ENCODE results near the gene OBP2B. TPM values are rescaled to one million over a fixed set of nuclear protein-coding genes. Genes with fewer than 3 reads are reported as not detected.
"Not testable (repeated sequence)": the region's sequence is repeated elsewhere in the genome, so short reads cannot be mapped to it uniquely, and the experiment has no call there.

The OBP2B gene
- total RNA-seq, 1 donor from 2014 or later = not detected

- TF ChIP-seq POLR2AphosphoS5 (IDR thresholded peaks at IDR 0.05; ENCODE audit: insufficient read depth in 1 of 2, low read depth in 1 of 2) (no peak), POLR2A (IDR thresholded peaks at IDR 0.05) (no peak), CTCF (IDR thresholded peaks at IDR 0.05) (no peak)
- H3K9me3 ChIP-seq = no peaks in the 10 kb centered on the region
- H3K4me1 ChIP-seq = no peaks in the 10 kb centered on the region
- H3K27me3 ChIP-seq = no peaks in the 10 kb centered on the region
- no peak overlapping the region for H3K27ac ChIP-seq
- H3K4me3 ChIP-seq = no peak overlapping the region
- intact Hi-C loops (cut with DNase I) = no loop called here
- peak; percentile 56 to 67 for DNase-seq (ENCODE audit: extremely low spot score in 2 of 2)
- no peaks in the 10 kb centered on the region for H3K36me3 ChIP-seq
Measured at GRCh38 chr9:133224762-133225161, 15.7 kb upstream of the OBP2B start.

GRCh38 chr9:133223159-133223756 is 14.2 kb upstream of the OBP2B start:
- H3K9me3 ChIP-seq; H3K27me3 ChIP-seq; H3K4me3 ChIP-seq; H3K36me3 ChIP-seq; H3K27ac ChIP-seq; intact Hi-C loops (cut with DNase I); H3K4me1 ChIP-seq: not testable (repeated sequence)
- peak in 1 of 2 donors; percentile 64 for DNase-seq (ENCODE audit: extremely low spot score in 2 of 2)

GRCh38 chr9:133221994-133222393 is 12.9 kb upstream of the OBP2B start:
- H3K27me3 ChIP-seq; H3K4me3 ChIP-seq; H3K4me1 ChIP-seq; H3K36me3 ChIP-seq; H3K9me3 ChIP-seq; intact Hi-C loops (cut with DNase I); H3K27ac ChIP-seq: not testable (repeated sequence)
- peak in 1 of 2 donors; percentile 37 for DNase-seq (ENCODE audit: extremely low spot score in 2 of 2)

- Histone ChIP-seq H3K27ac (no peak overlapping the region), H3K4me1 (no peaks in the 10 kb centered on the region), H3K9me3 (no peaks in the 10 kb centered on the region), H3K36me3 (no peaks in the 10 kb centered on the region), H3K4me3 (no peak overlapping the region), H3K27me3 (no peaks in the 10 kb centered on the region)
- intact Hi-C loops (cut with DNase I) = no loop called here
- DNase-seq (ENCODE audit: extremely low spot score in 2 of 2) = peak in 1 of 2 donors; percentile 58
- no peak for TF ChIP-seq POLR2A (IDR thresholded peaks at IDR 0.05)
Measured at GRCh38 chr9:133221177-133221809, 12.2 kb upstream of the OBP2B start.

GRCh38 chr9:133218049-133218975 is 9.3 kb upstream of the OBP2B start:
- peak; percentile 13 to 87 for DNase-seq (ENCODE audit: extremely low spot score in 2 of 2)
- H3K27me3 ChIP-seq; H3K27ac ChIP-seq; H3K4me3 ChIP-seq; H3K4me1 ChIP-seq; H3K9me3 ChIP-seq; intact Hi-C loops (cut with DNase I); H3K36me3 ChIP-seq: not testable (repeated sequence)

- H3K27me3 ChIP-seq; H3K9me3 ChIP-seq; H3K36me3 ChIP-seq; H3K4me3 ChIP-seq; H3K27ac ChIP-seq; intact Hi-C loops (cut with DNase I); H3K4me1 ChIP-seq: not testable (repeated sequence)
- DNase-seq (ENCODE audit: extremely low spot score in 2 of 2) = peak in 1 of 2 donors; percentile 54
Measured at GRCh38 chr9:133217333-133217988, 8.4 kb upstream of the OBP2B start.

- H3K36me3 ChIP-seq; H3K27ac ChIP-seq; H3K27me3 ChIP-seq; H3K4me1 ChIP-seq; intact Hi-C loops (cut with DNase I); DNase-seq (ENCODE audit: extremely low spot score in 2 of 2); H3K4me3 ChIP-seq; H3K9me3 ChIP-seq: not testable (repeated sequence)
Measured at GRCh38 chr9:133214276-133214675, 5.2 kb upstream of the OBP2B start.

GRCh38 chr9:133210609-133211008 is 1.6 kb upstream of the OBP2B start:
- peak in 1 of 2 donors; percentile 70 for DNase-seq (ENCODE audit: extremely low spot score in 2 of 2)
- Histone ChIP-seq H3K9me3 (no peaks in the 10 kb centered on the region), H3K4me3 (no peak overlapping the region), H3K27ac (no peak overlapping the region), H3K27me3 (no peaks in the 10 kb centered on the region), H3K4me1 (no peaks in the 10 kb centered on the region), H3K36me3 (no peaks in the 10 kb centered on the region)
- intact Hi-C loops (cut with DNase I) = no loop called here
- TF ChIP-seq POLR2A (IDR thresholded peaks at IDR 0.05) (no peak), CTCF (IDR thresholded peaks at IDR 0.05) (no peak), POLR2AphosphoS5 (IDR thresholded peaks at IDR 0.05; ENCODE audit: insufficient read depth in 1 of 2, low read depth in 1 of 2) (no peak)

All from vagina (tissue), 2 donors.